Measurements from ENCODE around the gene ZNF280C.

- TF ChIP-seq EZH2 (IDR thresholded peaks at IDR 0.05; ENCODE audit: borderline replicate concordance, low read depth, low read length, severe bottlenecking), result no peak
- no peak for TF ChIP-seq CTCF (IDR thresholded peaks at IDR 0.05; ENCODE audit: borderline replicate concordance, extremely low read depth, low read length, poor library complexity, severe bottlenecking)
Observed at GRCh38 chrX:130172127-130172845, 96.4 kb downstream of the ZNF280C start.
